GM20000 (cell line): ENCODE measurements around the gene FAM131C.

ENCODE experiments used
- DNase-seq: peaks from one replicate; pipeline ENCODE4 v3.0.0; 2012; ENCODE audit warnings: low spot score
- TF ChIP-seq, protein P1 (sequence below): IDR thresholded peaks from 2 replicates; pipeline ENCODE4 v1.5.1; 2012; ENCODE audit warnings: mild to moderate bottlenecking, control low read depth; ENCODE audit errors: extremely low read depth, missing control alignments

The FAM131C gene

DNA sequence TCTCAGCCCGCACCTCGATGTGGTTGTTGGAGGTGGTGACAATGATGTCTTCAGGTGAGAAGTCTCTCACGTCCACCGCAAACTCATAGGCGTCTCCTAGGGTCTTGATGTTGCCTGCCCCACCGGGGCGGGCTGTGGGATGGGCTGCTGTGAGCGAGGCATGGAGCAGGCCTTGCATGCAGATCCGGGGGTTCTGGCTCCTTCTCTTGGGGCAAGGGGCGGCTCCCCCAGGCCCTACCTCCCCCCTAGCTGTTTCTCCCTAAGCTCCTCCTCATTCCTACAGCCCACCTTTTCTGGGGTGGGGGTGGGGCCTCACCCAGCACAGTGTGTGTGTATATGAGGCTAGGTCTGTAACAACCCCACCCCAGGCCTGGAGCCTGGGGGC, 56.4 kb downstream of the FAM131C start:
- no peak for DNase-seq
- TF ChIP-seq, protein P1, sequence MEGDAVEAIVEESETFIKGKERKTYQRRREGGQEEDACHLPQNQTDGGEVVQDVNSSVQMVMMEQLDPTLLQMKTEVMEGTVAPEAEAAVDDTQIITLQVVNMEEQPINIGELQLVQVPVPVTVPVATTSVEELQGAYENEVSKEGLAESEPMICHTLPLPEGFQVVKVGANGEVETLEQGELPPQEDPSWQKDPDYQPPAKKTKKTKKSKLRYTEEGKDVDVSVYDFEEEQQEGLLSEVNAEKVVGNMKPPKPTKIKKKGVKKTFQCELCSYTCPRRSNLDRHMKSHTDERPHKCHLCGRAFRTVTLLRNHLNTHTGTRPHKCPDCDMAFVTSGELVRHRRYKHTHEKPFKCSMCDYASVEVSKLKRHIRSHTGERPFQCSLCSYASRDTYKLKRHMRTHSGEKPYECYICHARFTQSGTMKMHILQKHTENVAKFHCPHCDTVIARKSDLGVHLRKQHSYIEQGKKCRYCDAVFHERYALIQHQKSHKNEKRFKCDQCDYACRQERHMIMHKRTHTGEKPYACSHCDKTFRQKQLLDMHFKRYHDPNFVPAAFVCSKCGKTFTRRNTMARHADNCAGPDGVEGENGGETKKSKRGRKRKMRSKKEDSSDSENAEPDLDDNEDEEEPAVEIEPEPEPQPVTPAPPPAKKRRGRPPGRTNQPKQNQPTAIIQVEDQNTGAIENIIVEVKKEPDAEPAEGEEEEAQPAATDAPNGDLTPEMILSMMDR = no peak

DNA sequence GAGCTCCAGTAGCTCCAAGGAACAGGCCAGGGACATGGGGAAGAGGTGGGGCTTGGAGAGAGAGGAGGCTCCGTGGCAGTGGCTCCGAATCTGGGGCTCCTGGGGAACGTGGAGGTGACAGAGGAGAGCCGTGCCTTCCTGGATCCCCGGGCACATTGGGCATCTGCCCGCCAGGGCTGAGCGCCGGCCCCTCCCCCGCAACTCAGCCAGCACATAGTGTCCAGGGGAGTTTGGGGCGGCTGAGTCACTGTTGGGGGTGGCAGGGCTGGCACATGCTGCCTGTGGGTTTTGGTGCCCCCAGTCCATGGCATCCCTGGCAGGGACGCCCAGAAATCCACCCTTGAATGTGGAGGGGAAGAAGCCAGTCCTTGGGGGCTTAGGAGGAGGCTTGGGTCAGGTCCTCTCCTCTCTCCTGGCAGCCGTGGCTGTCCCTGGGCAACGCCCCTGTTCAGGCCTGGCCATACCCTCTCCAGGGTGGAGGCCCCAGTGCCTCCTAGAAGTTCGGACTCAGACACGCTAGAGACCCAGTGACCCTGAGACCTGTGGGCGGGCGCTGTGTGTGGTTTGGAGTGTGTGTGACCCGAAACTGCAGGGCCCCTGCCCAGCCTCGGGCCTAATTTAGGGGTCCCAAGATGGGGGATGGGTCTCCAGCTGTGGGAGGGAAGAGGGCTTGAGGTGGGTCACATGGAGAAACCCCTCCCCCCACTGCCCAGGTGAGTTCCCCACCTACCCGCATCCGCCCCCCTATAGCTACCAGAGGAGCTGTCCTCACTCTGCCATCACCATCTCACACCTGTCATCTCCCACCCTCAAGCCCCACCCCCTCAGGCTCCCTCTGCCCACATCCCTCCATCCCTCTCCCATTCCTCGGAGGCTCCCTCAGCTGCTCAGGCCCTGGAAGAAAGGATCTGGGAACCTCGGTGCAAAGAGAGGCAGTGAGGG, 57.2 kb downstream of the FAM131C start:
- TF ChIP-seq, protein P1 = no peak
- no peak for DNase-seq

DNA sequence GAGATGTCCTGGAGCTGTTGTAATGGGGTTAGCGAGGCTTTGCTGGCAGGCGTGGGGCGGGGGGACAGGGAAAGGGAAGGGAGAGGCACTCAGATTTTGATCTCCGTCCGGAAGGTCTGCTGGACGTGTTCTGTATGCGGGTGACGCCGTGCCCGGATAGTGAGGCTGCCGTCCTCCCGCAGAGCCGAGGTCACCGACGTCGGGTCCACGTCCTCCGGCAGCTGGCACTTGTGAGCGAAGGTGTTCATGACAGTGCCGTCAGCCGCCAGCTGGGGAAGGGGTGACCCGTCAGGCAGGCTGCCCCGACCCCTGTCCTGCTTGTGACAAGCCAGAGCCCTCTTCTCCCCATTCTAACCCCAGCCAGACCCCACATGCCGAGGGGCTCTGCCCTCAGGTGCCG, 58.0 kb downstream of the FAM131C start:
- no peak for DNase-seq
- TF ChIP-seq, protein P1 = no peak

DNA sequence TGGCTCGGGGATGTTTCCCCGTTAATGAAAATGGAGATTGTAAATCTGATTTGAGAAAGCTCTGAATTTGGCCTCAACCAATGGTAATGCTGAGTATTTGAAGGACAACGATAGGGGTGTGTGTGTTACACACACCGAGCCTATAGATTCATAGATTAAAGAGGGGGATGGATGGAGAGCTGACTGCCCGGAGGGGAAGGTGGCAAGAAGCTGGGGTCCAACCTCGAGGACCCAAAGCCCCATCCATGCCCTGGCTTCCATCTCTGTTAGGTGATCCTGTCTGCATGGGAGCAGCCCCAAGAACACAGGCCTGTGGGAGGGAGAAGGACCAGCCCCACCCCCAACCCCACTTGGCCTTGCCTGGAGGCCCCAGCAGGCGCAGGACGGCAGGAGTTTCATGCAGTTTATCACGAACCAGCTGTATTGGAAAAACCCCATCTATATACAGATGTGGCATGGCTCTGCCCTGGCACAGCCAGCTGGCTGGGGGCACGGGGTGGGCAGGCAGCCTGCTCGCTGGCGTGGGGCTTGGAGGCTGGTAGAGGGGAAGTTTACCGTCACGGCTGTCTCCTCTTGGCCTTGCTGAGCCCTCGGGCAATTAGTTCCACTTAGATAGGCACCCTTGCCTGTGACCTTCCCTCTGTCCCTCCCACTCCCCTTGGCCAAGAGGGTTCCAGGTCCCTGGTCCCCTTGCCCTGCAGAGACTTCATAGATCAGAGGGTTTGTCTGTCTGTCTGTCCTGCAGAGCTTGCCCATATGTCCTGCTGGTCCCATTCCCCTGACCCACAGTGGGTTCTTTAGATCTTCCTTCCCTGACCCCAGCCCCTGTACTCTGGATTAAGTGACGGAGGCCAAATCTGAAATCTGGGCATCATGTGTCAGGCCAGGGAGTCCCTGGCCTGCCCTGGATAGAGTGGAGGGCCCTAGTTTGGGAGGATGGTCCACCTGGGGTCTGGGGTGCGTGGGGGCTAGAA, 58.7 kb downstream of the FAM131C start:
- DNase-seq = no peak
- TF ChIP-seq, protein P1 = no peak

DNA sequence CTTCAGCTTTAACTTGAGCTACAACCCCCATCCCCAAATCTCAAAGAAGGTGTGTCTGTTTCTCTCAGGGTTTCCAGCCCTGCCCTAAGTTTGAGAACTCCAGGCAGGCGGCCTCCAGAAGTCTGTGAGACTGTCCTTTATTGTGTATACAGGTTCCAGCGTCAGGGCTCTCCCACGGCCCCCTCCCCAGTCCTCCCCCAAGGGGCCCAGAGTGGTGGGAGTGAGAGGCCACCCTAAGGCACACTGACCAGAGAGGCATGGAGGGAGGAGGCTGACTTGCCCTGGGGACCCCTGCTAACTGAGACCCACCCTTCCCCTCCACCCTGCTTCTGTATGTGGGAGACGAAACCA, 59.6 kb downstream of the FAM131C start:
- TF ChIP-seq, protein P1 = no peak
- DNase-seq = no peak

DNA sequence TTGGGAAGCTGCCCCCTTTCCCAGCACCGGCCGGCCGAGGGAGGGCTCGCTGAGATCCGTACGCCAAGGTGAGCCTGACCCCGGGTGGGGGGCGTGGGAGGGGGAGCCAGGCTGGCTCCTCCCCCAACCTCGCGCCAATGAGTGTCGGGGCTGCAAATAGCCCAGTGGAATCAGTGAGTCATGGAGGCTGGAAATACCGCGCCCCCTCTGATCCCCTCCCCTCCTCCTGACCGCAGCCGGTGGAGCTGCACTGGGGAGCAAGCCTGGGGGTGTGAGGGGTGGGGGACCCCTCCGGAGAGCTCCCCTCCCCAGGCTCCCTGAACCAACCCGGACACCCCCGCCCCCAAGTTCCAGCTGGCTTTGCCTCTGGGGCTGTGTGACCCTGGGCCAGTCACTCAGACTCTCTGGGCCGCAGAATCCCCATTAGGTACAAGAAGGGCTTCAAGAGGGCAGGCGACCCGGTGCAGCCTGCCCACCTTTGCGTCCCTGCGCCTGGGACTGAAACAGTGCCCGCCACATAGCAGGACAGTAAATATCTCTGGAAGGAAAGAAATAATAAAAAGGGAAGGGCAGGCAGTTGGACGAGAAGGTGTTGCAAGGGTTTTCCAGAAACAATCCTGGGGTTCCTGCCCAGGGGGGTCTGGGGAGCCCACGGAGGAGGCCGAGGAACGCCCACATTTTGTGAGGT, 60.1 kb downstream of the FAM131C start:
- TF ChIP-seq, protein P1 = no peak
- peak; percentile 70 for DNase-seq
